ENCODE results near the gene UPK1A. TPM values are rescaled to one million over a fixed set of nuclear protein-coding genes. Genes with fewer than 3 reads are reported as not detected.
A peak's percentile ranks its signal among the peaks of the same experiment; 100 is the strongest.

UPK1A gene
- total and polyA plus RNA-seq, 9 of the 15 experiments (the other 6 are each of a cell fraction or from before 2014, with no cell fraction given), result 0.06 to 0.13 TPM; not detected in 7

DNA sequence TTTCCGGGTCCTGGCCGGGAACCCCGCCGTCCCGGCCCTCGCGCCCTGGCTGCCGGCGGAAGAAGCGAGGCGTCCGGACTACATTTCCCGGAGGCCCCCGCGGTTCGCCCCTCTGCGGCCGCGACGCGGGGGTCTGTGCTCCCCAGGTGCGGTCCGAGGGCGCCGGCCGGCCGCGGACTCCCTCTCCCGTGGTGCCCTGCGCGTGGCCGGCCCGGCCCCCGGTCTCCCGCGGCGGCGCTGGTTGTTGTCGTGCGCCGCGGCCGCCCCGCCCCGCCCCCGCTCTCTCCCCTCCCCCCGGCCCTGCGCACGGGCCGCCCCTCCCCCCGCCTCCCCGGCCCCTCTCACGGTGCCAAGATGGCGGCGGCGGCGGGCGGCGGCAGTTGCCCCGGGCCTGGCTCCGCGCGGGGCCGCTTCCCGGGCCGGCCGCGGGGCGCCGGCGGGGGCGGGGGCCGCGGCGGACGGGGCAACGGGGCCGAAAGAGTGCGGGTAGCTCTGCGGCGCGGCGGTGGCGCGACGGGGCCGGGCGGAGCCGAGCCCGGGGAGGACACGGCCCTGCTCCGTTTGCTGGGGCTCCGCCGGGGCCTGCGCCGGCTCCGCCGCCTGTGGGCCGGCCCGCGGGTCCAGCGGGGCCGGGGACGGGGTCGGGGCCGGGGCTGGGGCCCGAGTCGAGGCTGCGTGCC, 51.5 kb downstream of the UPK1A start, which contains the start of gene KMT2B (continued):
- TF ChIP-seq, protein P1, sequence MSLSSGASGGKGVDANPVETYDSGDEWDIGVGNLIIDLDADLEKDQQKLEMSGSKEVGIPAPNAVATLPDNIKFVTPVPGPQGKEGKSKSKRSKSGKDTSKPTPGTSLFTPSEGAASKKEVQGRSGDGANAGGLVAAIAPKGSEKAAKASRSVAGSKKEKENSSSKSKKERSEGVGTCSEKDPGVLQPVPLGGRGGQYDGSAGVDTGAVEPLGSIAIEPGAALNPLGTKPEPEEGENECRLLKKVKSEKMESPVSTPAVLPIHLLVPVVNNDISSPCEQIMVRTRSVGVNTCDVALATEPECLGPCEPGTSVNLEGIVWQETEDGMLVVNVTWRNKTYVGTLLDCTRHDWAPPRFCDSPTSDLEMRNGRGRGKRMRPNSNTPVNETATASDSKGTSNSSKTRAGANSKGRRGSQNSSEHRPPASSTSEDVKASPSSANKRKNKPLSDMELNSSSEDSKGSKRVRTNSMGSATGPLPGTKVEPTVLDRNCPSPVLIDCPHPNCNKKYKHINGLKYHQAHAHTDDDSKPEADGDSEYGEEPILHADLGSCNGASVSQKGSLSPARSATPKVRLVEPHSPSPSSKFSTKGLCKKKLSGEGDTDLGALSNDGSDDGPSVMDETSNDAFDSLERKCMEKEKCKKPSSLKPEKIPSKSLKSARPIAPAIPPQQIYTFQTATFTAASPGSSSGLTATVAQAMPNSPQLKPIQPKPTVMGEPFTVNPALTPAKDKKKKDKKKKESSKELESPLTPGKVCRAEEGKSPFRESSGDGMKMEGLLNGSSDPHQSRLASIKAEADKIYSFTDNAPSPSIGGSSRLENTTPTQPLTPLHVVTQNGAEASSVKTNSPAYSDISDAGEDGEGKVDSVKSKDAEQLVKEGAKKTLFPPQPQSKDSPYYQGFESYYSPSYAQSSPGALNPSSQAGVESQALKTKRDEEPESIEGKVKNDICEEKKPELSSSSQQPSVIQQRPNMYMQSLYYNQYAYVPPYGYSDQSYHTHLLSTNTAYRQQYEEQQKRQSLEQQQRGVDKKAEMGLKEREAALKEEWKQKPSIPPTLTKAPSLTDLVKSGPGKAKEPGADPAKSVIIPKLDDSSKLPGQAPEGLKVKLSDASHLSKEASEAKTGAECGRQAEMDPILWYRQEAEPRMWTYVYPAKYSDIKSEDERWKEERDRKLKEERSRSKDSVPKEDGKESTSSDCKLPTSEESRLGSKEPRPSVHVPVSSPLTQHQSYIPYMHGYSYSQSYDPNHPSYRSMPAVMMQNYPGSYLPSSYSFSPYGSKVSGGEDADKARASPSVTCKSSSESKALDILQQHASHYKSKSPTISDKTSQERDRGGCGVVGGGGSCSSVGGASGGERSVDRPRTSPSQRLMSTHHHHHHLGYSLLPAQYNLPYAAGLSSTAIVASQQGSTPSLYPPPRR (CRISPR knock-in tag; IDR thresholded peaks at IDR 0.05; ENCODE audit: borderline replicate concordance), result no peak; the same call in 1 of the 2 replicates
- TF ChIP-seq CHD1 (IDR thresholded peaks at IDR 0.05; ENCODE audit: low read length), result no peak
- no peak for TF ChIP-seq TFAM (CRISPR knock-in tag; conservative IDR thresholded peaks at IDR 0.05)
- TF ChIP-seq POU5F1 (IDR thresholded peaks at IDR 0.05; ENCODE audit: borderline replicate concordance, low read depth, low read length, partially characterized antibody), result no peak
- TF ChIP-seq RAD21 (CRISPR knock-in tag; conservative IDR thresholded peaks at IDR 0.05 in 1 of 2, IDR thresholded peaks at IDR 0.05 in 1 of 2), result no peak
- no peak for TF ChIP-seq TEAD1 (CRISPR knock-in tag; IDR thresholded peaks at IDR 0.05)
- TF ChIP-seq TBL1XR1 (IDR thresholded peaks at IDR 0.05; ENCODE audit: low read length in 2 of 2), result no peak
- TF ChIP-seq FIP1L1 (IDR thresholded peaks at IDR 0.05; ENCODE audit: low read depth, low read length, poor library complexity, severe bottlenecking), result peak; percentile 6
- TF ChIP-seq HDAC8 (tag; IDR thresholded peaks at IDR 0.05), result no peak
- no peak for TF ChIP-seq MCM2 (IDR thresholded peaks at IDR 0.05; ENCODE audit: low read depth)
- no peak for TF ChIP-seq PRMT5 (CRISPR knock-in tag; IDR thresholded peaks at IDR 0.05)
- no peak for TF ChIP-seq NUFIP1 (IDR thresholded peaks at IDR 0.05; ENCODE audit: partially characterized antibody)
- TF ChIP-seq, protein P2, sequence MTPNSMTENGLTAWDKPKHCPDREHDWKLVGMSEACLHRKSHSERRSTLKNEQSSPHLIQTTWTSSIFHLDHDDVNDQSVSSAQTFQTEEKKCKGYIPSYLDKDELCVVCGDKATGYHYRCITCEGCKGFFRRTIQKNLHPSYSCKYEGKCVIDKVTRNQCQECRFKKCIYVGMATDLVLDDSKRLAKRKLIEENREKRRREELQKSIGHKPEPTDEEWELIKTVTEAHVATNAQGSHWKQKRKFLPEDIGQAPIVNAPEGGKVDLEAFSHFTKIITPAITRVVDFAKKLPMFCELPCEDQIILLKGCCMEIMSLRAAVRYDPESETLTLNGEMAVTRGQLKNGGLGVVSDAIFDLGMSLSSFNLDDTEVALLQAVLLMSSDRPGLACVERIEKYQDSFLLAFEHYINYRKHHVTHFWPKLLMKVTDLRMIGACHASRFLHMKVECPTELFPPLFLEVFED (CRISPR knock-in tag; conservative IDR thresholded peaks at IDR 0.05), result no peak
- TF ChIP-seq POLR2B (IDR thresholded peaks at IDR 0.05; ENCODE audit: low read depth, partially characterized antibody), result no peak
- TF ChIP-seq POLR2H (tag; IDR thresholded peaks at IDR 0.05; ENCODE audit: low read depth), result no peak
- TF ChIP-seq RFX1 (IDR thresholded peaks at IDR 0.05), result no peak
- TF ChIP-seq ZNF311 (CRISPR knock-in tag; IDR thresholded peaks at IDR 0.05), result no peak
- TF ChIP-seq PTRF (tag; IDR thresholded peaks at IDR 0.05), result no peak
- no peak for TF ChIP-seq RBM22 (IDR thresholded peaks at IDR 0.05; ENCODE audit: low read depth, low read length, poor library complexity, severe bottlenecking)
- TF ChIP-seq ZFPM2 (CRISPR knock-in tag; IDR thresholded peaks at IDR 0.05), result no peak
- no peak for TF ChIP-seq CAMTA2 (CRISPR knock-in tag; conservative IDR thresholded peaks at IDR 0.05)
- no peak for TF ChIP-seq ZNF197 (CRISPR knock-in tag; IDR thresholded peaks at IDR 0.05; ENCODE audit: low read depth)
- TF ChIP-seq ZNF384 (IDR thresholded peaks at IDR 0.05; ENCODE audit: low read depth, low read length), result no peak
- TF ChIP-seq GTF2A2 (tag; IDR thresholded peaks at IDR 0.05), result no peak

All from K562 (cell line).